AG10803 (cell line): ENCODE data around the gene RERE.

Experiments
- DNase-seq: peaks from one replicate; pipeline ENCODE4 v3.0.0; 2010; ENCODE audit warnings: low read depth
- H3K4me3 ChIP-seq: 2 replicates; pipeline ENCODE4 v1.5.1; 2011; ENCODE audit warnings: mild to moderate bottlenecking, low read length, control low read depth
- TF ChIP-seq, protein P1 (sequence below): conservative IDR thresholded peaks from 2 replicates; pipeline ENCODE4 v1.5.1; 2011; ENCODE audit warnings: mild to moderate bottlenecking, low read length, control low read depth, inconsistent platforms

Gene RERE

GRCh38 chr1:8351693-8352470 lies 465.6 kb downstream of the RERE start:
- DNase-seq = no peak
- TF ChIP-seq, protein P1, sequence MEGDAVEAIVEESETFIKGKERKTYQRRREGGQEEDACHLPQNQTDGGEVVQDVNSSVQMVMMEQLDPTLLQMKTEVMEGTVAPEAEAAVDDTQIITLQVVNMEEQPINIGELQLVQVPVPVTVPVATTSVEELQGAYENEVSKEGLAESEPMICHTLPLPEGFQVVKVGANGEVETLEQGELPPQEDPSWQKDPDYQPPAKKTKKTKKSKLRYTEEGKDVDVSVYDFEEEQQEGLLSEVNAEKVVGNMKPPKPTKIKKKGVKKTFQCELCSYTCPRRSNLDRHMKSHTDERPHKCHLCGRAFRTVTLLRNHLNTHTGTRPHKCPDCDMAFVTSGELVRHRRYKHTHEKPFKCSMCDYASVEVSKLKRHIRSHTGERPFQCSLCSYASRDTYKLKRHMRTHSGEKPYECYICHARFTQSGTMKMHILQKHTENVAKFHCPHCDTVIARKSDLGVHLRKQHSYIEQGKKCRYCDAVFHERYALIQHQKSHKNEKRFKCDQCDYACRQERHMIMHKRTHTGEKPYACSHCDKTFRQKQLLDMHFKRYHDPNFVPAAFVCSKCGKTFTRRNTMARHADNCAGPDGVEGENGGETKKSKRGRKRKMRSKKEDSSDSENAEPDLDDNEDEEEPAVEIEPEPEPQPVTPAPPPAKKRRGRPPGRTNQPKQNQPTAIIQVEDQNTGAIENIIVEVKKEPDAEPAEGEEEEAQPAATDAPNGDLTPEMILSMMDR = peak; percentile 64

DNA sequence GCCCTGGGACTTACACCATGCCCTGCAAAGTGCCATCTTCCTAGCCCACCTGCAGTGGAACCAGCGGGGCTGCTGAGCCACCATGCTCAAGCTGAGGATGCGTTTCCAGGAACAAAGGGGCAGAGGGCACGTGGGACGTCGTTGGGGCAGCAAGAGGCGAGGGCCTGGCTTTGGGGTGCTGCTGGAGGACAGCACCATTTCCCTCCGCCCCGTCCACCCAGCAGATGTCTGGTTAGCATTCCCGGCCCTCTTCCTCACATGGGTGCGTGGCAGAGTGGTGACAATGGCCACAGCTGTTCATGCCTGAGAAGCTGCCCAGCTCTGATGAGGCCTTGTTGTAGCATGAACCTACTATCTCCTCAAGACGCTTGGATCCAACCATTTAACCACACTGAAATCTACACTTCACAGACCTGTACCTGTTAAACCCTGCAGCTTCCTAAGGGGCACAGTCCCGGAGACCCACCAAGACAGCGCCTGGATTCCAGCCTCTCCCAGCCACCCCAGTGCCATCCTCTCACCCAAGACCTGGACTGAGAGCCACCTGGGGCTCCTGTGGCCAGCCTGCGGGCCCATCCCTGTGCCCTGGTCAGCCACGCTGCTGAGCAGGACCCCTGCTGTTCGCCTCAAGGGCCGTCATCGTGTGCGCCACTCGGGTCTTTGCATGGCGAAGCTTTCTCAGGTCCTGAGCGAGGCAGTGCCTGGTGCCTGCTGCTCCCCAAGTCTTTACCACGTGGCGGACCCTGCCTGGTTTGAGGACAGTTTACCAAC lies 466.3 kb downstream of the RERE start:
- TF ChIP-seq, protein P1 = no peak
- H3K4me3 ChIP-seq = no peak overlapping the region
- no peak for DNase-seq

More at GRCh38 chr1:8351693-8352470, 465.6 kb downstream of the RERE start:
- no peak overlapping the region for H3K4me3 ChIP-seq

GRCh38 chr1:8349961-8350360 lies 467.5 kb downstream of the RERE start:
- TF ChIP-seq, protein P1 = no peak
- H3K4me3 ChIP-seq = no peak overlapping the region
- peak; percentile 46 for DNase-seq

GRCh38 chr1:8349473-8349865 lies 468.0 kb downstream of the RERE start:
- TF ChIP-seq, protein P1 = no peak
- no peak overlapping the region for H3K4me3 ChIP-seq
- no peak for DNase-seq

- peak; percentile 53 for DNase-seq
- TF ChIP-seq, protein P1 = peak; percentile 74
- H3K4me3 ChIP-seq = no peak overlapping the region
These were observed 468.5 kb downstream of the RERE start for GRCh38 chr1:8348777-8349472.

GRCh38 chr1:8348047-8348776 lies 469.2 kb downstream of the RERE start:
- TF ChIP-seq, protein P1 = no peak
- H3K4me3 ChIP-seq = no peak overlapping the region
- DNase-seq = no peak
